GM23338 (cell line): Measurements from ENCODE around the gene RXRB.

ENCODE experiments used
- CTCF ChIP-seq, 2 experiments: fragments of 200-600 bp in 1 of 2; sonication (generic) in 1 of 2; conservative IDR thresholded peaks; 2 replicates each; pipeline versions ENCODE4 v1.5.1 to v1.6.1; 2016 to 2017; ENCODE audit warnings: antibody characterized with exemption in 2 of 2, low read depth in 2 of 2, mild to moderate bottlenecking in 2 of 2, moderate library complexity in 1 of 2
- EZH2 ChIP-seq: fragments of 200-600 bp; sonication (generic); IDR thresholded peaks from one replicate; pipeline ENCODE4 v1.8.0; 2017; ENCODE audit warnings: antibody characterized with exemption, mild to moderate bottlenecking, low read depth; ENCODE audit not compliant: unreplicated experiment
- POLR2AphosphoS5 ChIP-seq: IDR thresholded peaks from 2 replicates; pipeline ENCODE4 v1.6.1; 2016; ENCODE audit warnings: antibody characterized with exemption, low read depth

GRCh38 chr6:33187809-33188208, 12.7 kb downstream of the RXRB start:
- TF ChIP-seq POLR2AphosphoS5 (no peak), EZH2 (no peak), CTCF (conservative IDR thresholded peaks at IDR 0.05; ENCODE audit: low read depth in 2 of 2) (no peak)
